Astrocyte (in vitro differentiated cells and primary cell): Measurements from ENCODE around the gene CACNA1C.

Experiments used
- EZH2 ChIP-seq: IDR thresholded peaks from 2 replicates; pipeline ENCODE4 v1.6.1; 2012; ENCODE audit warnings: mild to moderate bottlenecking, low read length, inconsistent platforms; ENCODE audit not compliant: insufficient read depth
- TF ChIP-seq, protein P1 (sequence below): IDR thresholded peaks from 2 replicates; pipeline ENCODE4 v1.5.1; 2011; ENCODE audit warnings: low read depth, mild to moderate bottlenecking, inconsistent platforms, low read length, moderate library complexity; ENCODE audit not compliant: insufficient read depth

DNA sequence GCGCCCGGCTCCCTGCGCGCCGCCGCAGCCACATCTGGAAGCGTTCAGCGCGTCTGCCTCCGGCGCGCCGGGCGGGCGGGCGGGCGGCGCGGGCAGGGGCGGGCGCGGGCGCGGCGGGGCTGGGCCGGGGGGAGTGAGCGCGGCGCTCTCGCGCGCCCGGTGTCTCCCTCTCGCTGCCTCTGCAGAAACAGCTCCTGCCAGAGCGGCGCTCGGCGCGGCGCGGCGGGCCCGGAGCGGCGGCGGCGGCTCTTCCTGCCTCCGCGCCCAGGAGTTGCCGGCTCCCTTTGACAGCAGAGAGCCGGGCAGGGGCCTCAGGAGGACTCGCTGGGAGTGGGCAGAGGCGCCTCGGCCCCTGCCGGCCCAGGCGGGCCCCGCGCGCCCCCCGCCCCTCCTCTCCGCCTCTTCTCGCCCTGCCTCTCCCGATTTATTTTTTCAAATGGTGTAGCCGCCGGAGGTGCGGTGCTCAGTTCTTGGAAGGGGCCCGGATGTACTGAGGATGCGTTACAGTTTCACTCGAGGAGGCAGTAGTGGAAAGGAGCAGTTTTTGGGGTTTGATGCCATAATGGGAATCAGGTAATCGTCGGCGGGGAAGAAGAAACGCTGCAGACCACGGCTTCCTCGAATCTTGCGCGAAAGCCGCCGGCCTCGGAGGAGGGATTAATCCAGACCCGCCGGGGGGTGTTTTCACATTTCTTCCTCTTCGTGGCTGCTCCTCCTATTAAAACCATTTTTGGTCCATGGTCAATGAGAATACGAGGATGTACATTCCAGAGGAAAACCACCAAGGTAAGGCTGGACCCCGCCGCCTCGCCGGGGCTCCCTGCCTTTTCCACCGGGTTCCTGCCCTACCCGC, at the start of gene CACNA1C:
- peak; percentile 37 for TF ChIP-seq EZH2
- TF ChIP-seq, protein P1, sequence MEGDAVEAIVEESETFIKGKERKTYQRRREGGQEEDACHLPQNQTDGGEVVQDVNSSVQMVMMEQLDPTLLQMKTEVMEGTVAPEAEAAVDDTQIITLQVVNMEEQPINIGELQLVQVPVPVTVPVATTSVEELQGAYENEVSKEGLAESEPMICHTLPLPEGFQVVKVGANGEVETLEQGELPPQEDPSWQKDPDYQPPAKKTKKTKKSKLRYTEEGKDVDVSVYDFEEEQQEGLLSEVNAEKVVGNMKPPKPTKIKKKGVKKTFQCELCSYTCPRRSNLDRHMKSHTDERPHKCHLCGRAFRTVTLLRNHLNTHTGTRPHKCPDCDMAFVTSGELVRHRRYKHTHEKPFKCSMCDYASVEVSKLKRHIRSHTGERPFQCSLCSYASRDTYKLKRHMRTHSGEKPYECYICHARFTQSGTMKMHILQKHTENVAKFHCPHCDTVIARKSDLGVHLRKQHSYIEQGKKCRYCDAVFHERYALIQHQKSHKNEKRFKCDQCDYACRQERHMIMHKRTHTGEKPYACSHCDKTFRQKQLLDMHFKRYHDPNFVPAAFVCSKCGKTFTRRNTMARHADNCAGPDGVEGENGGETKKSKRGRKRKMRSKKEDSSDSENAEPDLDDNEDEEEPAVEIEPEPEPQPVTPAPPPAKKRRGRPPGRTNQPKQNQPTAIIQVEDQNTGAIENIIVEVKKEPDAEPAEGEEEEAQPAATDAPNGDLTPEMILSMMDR = no peak
